ENCODE data around the gene AP1B1.

DNA sequence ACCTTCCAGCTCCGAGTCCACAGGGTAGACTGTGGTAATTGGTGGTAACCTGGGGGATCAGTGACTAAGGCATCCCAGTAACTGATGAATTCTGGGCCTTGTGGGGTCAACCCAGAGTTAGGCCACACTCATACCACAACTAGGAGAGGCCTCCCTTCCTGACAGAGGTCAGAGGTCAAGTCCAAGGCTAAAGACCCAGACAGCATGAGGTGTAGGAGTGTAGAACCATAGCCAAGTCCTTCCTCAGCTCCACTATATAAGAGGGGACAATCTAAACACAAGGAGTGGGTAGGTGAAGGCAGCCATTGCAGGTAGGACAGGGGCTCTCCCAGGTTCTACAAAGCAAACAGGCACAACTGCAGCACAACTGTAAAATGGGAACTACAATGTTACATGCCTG, 4.6 kb downstream of the AP1B1 start:
- TF ChIP-seq CTCF (conservative IDR thresholded peaks at IDR 0.05 in 1 of 2, IDR thresholded peaks at IDR 0.05 in 1 of 2; ENCODE audit: low read depth in 1 of 2, low read length in 2 of 2) (no peak), EZH2 (IDR thresholded peaks at IDR 0.05; ENCODE audit: low read length, missing control alignments) (no peak)
